Panc1 (cell line): Measurements from ENCODE around the gene PGF.

Experiments
- POLR2AphosphoS5 ChIP-seq: IDR thresholded peaks from 2 replicates; pipeline ENCODE4 v1.6.1; 2012; ENCODE audit warnings: mild to moderate bottlenecking, low read depth, low read length, moderate library complexity
- TF ChIP-seq, protein P1 (sequence below): fragments of 450-650 bp; IDR thresholded peaks from 2 replicates; pipeline ENCODE4 v1.5.1; 2017; ENCODE audit warnings: mild to moderate bottlenecking
- TF ChIP-seq, protein P2 (sequence below), 2 experiments: IDR thresholded peaks; 2 replicates each; pipeline ENCODE4 v1.6.1; 2011 to 2012; ENCODE audit warnings: low read depth in 2 of 2, control low read depth in 1 of 2, low read length in 1 of 2, mild to moderate bottlenecking in 1 of 2, moderate library complexity in 1 of 2; ENCODE audit not compliant: insufficient read depth in 1 of 2

- no peak for TF ChIP-seq POLR2AphosphoS5
- TF ChIP-seq, protein P1, sequence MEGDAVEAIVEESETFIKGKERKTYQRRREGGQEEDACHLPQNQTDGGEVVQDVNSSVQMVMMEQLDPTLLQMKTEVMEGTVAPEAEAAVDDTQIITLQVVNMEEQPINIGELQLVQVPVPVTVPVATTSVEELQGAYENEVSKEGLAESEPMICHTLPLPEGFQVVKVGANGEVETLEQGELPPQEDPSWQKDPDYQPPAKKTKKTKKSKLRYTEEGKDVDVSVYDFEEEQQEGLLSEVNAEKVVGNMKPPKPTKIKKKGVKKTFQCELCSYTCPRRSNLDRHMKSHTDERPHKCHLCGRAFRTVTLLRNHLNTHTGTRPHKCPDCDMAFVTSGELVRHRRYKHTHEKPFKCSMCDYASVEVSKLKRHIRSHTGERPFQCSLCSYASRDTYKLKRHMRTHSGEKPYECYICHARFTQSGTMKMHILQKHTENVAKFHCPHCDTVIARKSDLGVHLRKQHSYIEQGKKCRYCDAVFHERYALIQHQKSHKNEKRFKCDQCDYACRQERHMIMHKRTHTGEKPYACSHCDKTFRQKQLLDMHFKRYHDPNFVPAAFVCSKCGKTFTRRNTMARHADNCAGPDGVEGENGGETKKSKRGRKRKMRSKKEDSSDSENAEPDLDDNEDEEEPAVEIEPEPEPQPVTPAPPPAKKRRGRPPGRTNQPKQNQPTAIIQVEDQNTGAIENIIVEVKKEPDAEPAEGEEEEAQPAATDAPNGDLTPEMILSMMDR = no peak
- TF ChIP-seq, protein P2, sequence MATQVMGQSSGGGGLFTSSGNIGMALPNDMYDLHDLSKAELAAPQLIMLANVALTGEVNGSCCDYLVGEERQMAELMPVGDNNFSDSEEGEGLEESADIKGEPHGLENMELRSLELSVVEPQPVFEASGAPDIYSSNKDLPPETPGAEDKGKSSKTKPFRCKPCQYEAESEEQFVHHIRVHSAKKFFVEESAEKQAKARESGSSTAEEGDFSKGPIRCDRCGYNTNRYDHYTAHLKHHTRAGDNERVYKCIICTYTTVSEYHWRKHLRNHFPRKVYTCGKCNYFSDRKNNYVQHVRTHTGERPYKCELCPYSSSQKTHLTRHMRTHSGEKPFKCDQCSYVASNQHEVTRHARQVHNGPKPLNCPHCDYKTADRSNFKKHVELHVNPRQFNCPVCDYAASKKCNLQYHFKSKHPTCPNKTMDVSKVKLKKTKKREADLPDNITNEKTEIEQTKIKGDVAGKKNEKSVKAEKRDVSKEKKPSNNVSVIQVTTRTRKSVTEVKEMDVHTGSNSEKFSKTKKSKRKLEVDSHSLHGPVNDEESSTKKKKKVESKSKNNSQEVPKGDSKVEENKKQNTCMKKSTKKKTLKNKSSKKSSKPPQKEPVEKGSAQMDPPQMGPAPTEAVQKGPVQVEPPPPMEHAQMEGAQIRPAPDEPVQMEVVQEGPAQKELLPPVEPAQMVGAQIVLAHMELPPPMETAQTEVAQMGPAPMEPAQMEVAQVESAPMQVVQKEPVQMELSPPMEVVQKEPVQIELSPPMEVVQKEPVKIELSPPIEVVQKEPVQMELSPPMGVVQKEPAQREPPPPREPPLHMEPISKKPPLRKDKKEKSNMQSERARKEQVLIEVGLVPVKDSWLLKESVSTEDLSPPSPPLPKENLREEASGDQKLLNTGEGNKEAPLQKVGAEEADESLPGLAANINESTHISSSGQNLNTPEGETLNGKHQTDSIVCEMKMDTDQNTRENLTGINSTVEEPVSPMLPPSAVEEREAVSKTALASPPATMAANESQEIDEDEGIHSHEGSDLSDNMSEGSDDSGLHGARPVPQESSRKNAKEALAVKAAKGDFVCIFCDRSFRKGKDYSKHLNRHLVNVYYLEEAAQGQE (IDR thresholded peaks at IDR 0.05; ENCODE audit: insufficient read depth in 1 of 2, low read depth in 2 of 2, low read length in 1 of 2) = no peak
Measured at GRCh38 chr14:74978416-74978947, 23.1 kb upstream of the PGF start.
